ENCODE measurements around the gene CAVIN2.

CAVIN2 gene

DNA sequence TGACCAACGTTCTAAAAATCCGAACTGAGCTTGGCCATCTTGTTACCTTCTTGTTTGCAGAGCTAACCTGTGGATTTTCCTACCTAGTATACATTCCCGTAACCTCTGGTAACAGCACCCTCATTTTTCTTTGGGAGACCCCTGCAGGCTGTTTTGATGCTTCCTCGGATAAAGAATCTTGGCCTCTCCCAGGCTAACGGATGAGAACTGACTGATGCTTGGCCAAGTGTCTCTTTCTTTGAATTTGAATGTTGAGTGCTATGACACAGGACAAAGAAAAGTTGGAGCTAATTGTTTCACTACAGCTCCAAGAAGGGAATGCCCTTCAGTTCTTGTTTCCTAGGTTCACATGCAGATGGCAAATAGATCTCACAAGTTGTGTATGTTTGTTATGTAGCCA lies 19.3 kb upstream of the CAVIN2 start:
- DNase-seq (ENCODE audit: extremely low read depth in 1 of 2, low read depth in 1 of 2): no peak

DNA sequence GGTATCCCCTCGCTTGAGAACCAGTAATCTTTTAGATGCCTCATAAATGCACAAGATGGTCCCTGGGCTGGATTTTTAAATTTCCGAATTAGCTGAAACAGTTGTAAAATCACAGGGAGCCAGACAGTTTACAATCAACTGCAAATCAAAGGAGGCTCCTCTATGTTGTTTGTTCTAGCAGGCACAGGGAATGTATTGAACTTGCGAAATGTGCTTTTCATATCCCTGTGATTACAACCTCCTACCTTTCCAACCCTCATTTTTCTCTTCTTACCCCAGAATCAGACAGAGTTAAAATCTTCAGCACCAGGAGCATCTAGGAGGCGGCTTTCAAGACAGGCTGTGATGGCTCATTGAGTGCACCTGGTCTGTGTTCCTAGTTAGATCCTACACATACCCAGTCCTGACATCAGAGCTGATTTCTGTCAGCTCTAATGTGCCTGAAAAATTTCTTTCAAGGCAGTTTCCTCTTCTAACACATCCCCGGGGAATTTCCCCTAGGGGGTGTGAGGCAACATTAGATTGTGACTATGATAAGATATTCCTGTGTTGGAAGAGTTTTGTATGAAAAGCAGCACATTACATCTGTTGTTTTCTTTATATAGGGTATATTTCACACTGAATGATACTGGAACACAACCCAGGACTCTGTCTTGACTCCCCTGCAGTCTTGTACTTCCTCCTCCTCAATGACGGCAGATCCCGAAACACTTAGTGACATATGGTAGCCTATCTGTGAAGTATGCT lies 17.9 kb upstream of the CAVIN2 start:
- no peak for DNase-seq (ENCODE audit: extremely low read depth in 1 of 2, low read depth in 1 of 2)

- DNase-seq (ENCODE audit: extremely low read depth in 1 of 2, low read depth in 1 of 2): no peak
Measured at GRCh38 chr2:191863988-191864387, 17.1 kb upstream of the CAVIN2 start.

DNA sequence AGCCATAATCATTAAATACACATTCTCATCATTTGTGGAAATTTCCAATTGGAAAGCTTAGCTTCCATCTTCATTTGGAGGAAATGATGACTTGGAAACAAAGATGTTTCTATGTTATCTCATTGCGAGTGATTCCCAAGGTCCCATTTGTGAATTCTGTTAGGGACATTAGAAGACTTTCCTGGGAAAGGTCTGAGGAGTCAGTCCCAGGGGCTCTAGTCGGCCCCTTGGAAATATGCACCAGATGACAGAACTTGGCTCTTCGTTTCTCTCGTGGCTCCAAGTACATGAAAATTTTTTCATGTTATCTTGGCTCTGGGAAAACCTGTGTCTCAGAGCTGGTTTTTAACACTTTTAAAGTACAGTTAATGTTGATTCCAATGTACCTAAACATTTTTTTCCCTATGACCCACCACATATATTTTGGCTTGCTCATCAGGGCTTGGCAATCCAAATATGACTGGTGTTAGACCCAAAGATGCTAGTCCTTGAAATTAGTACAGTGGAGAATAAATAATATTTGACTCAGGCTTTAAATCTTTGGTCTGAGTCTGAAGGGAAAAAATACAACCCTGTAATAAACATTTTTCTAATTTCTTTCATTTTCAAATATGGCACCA lies 15.4 kb upstream of the CAVIN2 start:
- no peak for DNase-seq (ENCODE audit: extremely low read depth in 1 of 2, low read depth in 1 of 2)

GRCh38 chr2:191860760-191861466 lies 14.0 kb upstream of the CAVIN2 start:
- DNase-seq (ENCODE audit: extremely low read depth in 1 of 2, low read depth in 1 of 2): no peak

GRCh38 chr2:191859681-191860080 lies 12.8 kb upstream of the CAVIN2 start:
- no peak for DNase-seq (ENCODE audit: extremely low read depth in 1 of 2, low read depth in 1 of 2)

- no peak for DNase-seq (ENCODE audit: extremely low read depth in 1 of 2, low read depth in 1 of 2)
Measured at GRCh38 chr2:191857886-191858285, 11.0 kb upstream of the CAVIN2 start.

DNA sequence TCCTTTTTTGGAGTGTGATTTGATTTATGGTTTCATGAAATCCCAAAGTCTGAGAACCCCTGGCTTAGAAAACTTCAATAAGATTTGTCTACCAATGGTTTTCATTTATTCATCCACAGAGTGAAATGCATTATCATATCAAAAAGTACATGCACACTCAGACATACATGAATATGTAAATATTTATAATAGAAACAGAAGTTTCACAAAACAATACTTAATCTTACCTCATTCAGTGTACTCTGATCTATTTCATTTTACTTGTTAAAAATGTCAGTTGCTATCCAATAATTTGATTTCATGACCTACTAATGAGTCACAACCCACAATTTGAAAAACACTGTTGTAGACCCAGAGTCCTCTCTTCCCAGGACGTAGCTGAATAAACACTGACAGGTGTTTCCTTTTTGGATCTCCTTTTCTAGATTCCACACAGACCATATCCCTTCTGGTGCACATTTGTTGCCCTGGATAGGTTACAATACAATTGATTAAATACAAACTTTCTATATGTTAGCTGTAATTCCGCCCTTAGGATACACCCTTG lies 10.4 kb upstream of the CAVIN2 start:
- no peak for DNase-seq (ENCODE audit: extremely low read depth in 1 of 2, low read depth in 1 of 2)

DNA sequence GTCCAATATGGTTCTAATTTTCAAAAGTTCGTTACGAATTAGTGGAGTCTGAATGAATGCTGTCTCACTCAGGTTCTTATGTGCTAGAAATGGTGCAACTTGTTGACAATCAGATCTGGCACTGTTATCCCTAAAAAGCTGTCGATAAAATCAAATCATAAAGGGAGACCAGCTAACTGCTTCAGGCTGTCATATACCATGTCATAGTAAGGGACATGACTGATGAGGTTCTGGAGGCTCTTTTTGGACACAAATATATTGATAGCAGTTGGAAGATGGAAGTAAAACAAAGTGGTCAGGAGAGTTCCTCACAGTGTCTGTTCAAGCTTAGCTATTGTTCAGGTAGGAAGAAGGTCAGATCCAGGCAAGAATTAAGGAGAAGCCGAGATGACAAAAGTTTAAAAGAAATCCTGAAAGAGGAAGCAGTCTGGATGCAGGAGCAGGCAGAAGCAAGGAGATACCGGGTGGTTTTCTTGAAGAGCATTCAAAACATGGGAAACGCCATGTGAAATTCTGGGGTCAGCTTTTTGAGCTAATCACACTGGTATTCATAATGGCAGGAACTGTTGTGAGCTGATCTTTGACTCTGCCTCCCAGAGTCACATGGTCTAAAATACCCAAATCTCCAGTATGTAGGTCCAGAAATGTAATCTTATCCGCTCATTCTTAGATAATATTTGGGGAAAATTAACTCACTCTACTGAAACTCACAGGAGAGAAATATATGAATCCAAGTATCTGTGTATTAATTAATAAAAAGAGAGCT lies 9.4 kb upstream of the CAVIN2 start:
- no peak for DNase-seq (ENCODE audit: extremely low read depth in 1 of 2, low read depth in 1 of 2)

GRCh38 chr2:191855382-191855781 lies 8.5 kb upstream of the CAVIN2 start:
- no peak for DNase-seq (ENCODE audit: extremely low read depth in 1 of 2, low read depth in 1 of 2)

DNA sequence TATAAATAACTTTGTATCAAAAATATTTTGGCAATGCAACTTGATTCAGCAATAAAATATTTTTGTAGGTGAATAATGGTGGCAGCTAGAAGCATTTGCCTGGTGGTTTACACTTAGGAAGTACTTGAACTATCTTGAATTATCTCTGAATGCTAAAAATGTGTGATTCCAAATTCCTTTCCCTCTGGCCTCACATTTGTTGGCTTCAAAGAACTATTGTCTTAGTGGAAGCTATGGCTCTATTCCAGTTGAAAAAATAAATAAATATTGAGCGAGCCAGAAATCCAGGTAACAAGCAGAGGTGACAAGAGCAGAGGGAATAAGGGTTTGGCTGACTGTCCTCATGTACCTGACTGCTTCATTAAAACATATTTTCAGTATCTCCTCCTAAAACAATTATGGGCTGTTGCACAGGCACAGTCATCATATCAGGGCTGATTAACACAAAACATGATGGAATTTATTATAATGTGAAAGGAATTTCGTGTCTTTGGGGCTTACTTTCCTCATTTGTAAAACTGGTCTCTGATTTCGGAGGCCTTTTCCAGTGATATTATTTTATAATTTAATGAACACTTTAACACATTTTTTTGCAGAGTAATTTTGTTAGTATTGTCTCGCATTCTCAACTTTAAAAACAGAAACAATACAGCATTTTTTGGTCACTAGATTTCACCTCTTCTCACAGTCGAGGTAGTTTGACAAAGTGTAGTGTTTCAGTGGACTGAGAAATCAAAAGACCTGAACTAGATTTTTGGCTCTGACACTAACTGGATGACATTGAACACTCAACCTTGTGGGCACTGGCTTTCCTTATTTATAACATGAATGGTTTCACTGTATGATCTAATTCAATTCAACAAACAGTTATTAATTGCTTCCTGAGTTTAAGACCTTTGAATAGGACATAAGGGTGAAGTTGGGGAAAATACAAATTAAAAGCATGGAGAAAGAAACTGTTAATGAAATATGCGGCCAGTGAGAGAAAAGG lies 7.8 kb upstream of the CAVIN2 start:
- DNase-seq (ENCODE audit: extremely low read depth in 1 of 2, low read depth in 1 of 2): no peak

DNA sequence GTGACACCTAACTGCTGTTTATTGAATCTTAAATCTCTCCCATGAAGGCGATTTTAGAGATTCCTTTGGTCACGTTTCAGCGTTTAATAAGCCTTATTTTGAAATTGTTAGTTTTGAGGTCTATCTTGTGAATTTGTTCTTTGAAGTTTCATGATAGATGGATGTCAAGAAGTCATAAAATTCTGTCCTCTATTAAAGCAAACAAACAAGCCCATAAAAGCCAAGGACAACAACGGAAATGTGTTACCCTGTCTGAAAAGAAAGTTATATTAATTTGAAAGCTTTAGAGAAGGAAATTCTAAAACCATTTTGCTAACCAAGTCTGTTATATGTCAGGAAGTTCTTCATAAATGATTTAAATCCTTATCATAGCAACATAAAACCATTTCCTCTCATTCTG lies 7.0 kb upstream of the CAVIN2 start:
- no peak for DNase-seq (ENCODE audit: extremely low read depth in 1 of 2, low read depth in 1 of 2)

DNA sequence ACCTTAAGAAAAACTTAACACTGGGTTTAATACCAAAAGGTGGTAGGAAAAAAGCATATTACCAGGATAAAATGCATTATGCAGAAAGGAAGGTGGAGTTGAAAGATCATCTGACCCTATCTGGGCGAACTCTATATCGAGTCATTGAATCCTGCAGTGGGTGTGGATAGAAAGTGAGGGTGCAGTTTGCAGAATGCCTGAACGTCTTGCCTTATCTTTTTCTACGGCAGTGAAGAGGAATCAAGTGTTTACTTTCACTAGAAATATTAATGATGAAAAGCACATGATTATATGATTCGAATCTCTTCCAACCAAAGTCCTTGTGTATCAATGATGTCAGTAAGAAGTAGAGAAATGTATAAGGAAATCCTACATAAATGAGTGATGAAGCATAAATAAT lies 4.3 kb upstream of the CAVIN2 start:
- DNase-seq (ENCODE audit: extremely low read depth in 1 of 2, low read depth in 1 of 2): no peak

GRCh38 chr2:191848771-191849767 lies 2.2 kb upstream of the CAVIN2 start:
- DNase-seq (ENCODE audit: extremely low read depth in 1 of 2, low read depth in 1 of 2): no peak

- DNase-seq (ENCODE audit: extremely low read depth in 1 of 2, low read depth in 1 of 2): no peak
Measured at GRCh38 chr2:191847764-191848163, 876 bp upstream of the CAVIN2 start.

- no peak for DNase-seq (ENCODE audit: extremely low read depth in 1 of 2, low read depth in 1 of 2)
Measured at GRCh38 chr2:191845876-191846514, 893 bp downstream of the CAVIN2 start.

DNA sequence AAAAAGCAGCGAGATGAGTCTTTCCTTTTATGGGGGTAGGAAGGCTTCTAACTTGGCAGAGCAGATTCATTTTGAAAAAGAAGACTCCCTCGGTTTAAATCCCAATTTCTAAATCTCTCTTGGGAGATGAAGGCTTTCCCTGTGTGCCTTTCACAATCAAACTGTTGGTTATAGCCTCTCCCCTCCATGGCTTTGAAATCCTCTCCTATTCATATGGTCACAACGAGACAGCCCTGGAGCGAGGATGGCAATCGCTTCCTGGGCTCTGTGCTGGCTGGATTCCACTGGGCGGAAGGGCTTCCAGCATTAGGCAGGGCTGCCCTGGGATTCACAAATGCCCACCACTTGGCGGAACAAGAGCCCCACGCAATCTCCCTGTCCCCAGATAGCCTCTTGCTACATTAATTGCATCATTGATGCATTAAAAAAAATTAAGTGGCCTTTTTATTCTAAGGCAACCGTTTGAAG lies 1.6 kb downstream of the CAVIN2 start:
- no peak for DNase-seq (ENCODE audit: extremely low read depth in 1 of 2, low read depth in 1 of 2)

GRCh38 chr2:191844706-191845105 lies 2.2 kb downstream of the CAVIN2 start:
- DNase-seq (ENCODE audit: extremely low read depth in 1 of 2, low read depth in 1 of 2): no peak

Measured in activated CD8-positive, alpha-beta memory T cell treated with anti-CD3 and anti-CD28 coated beads for 1 hour (primary cell).